CD4-positive, alpha-beta T cell (primary cell): Measurements from ENCODE around the gene FAM216B. TPM values are rescaled to one million over a fixed set of nuclear protein-coding genes. Genes with fewer than 3 reads are reported as not detected.

Source experiments
- ATAC-seq: fragments of 200-7000 bp; cut with Tn5 transposase; one replicate; pipeline ENCODE4 v1.10.0; 2022; ENCODE audit warnings: mild to moderate bottlenecking; ENCODE audit not compliant: poor library complexity
- CTCF ChIA-PET: fragments of 350-600 bp; sonication (Branson Sonifier 250); formaldehyde crosslinking; loops from one replicate; lab custom pipeline; 2021; ENCODE audit warnings: antibody characterized with exemption, inconsistent platforms; lab: Charles Lee
- POLR2A ChIA-PET: fragments of 350-600 bp; sonication (Branson Sonifier 250); formaldehyde crosslinking; loops from one replicate; lab custom pipeline; 2021; ENCODE audit warnings: antibody characterized with exemption, inconsistent platforms; lab: Charles Lee
- DNase-seq, 14 experiments: peaks; one replicate each; pipeline ENCODE4 v3.0.0-alpha.2; 2013 to 2020; ENCODE audit warnings: mixed read lengths in 2 of 14
- H3K27ac ChIP-seq, 2 donors: one replicate each; pipeline versions ENCODE4 v1.5.1 to v1.7.0; 2013; ENCODE audit warnings: low read length in 2 of 2, low read depth in 1 of 2, mild to moderate bottlenecking in 1 of 2
- H3K27me3 ChIP-seq, 2 experiments: 1 replicate in 1 of 2; 2 replicates in 1 of 2; pipeline versions ENCODE4 v1.6.1 to v1.7.0; 2013; ENCODE audit warnings: low read length in 2 of 2, control low read depth in 1 of 2, mild to moderate bottlenecking in 1 of 2, moderate library complexity in 1 of 2; ENCODE audit not compliant: insufficient read depth in 2 of 2, control insufficient read depth in 1 of 2
- H3K36me3 ChIP-seq: one replicate; pipeline ENCODE4 v1.6.1; 2013; ENCODE audit warnings: low read length, control low read depth; ENCODE audit not compliant: insufficient read depth
- H3K4me1 ChIP-seq: one replicate; pipeline ENCODE4 v1.6.1; 2013; ENCODE audit warnings: low read length, control low read depth; ENCODE audit not compliant: insufficient read depth
- H3K4me3 ChIP-seq: one replicate; pipeline ENCODE4 v1.5.1; 2013; ENCODE audit warnings: mild to moderate bottlenecking, low read length, moderate library complexity
- H3K9me3 ChIP-seq, 2 experiments: 1 replicate in 1 of 2; 2 replicates in 1 of 2; pipeline versions ENCODE4 v1.6.1 to v1.7.0; 2013; ENCODE audit warnings: low read length in 2 of 2, mild to moderate bottlenecking in 2 of 2, control low read depth in 1 of 2, moderate library complexity in 1 of 2; ENCODE audit not compliant: control insufficient read depth in 1 of 2, insufficient read depth in 1 of 2
- H3K27ac Mint-ChIP-seq: one replicate; pipeline ENCODE4 v1.8.0; 2020; ENCODE audit warnings: mixed read lengths
- H3K27me3 Mint-ChIP-seq: one replicate; pipeline ENCODE4 v1.8.0; 2021; ENCODE audit warnings: mixed read lengths
- H3K36me3 Mint-ChIP-seq: one replicate; pipeline ENCODE4 v1.8.0; 2021; ENCODE audit warnings: low read depth, mixed read lengths
- H3K4me1 Mint-ChIP-seq: one replicate; pipeline ENCODE4 v1.8.0; 2021; ENCODE audit warnings: low read depth, mixed read lengths
- H3K4me3 Mint-ChIP-seq: one replicate; pipeline ENCODE4 v1.8.0; 2020; ENCODE audit warnings: mild to moderate bottlenecking, mixed read lengths
- H3K9me3 Mint-ChIP-seq: one replicate; pipeline ENCODE4 v1.8.0; 2020; ENCODE audit warnings: mixed read lengths
- CTCF ChIP-seq: fragments of 200-600 bp; IDR thresholded peaks from one replicate; pipeline ENCODE4 v1.8.0; 2022; ENCODE audit warnings: antibody characterized with exemption, mild to moderate bottlenecking
- intact Hi-C, 2 experiments: fragments of 100-400 bp; cut with DNase I in 1 of 2; cut with micrococcal nuclease in 1 of 2; formaldehyde crosslinking; loops; one replicate each; pipeline versions ENCODE4 v1.15.1 to v1.9.0; 2023 to 2025; cut with DNase I, micrococcal nuclease
- total RNA-seq, 174 experiments: library from RNA in 2 of 174; stranded (reverse) in 2 of 174; gene quantifications; one replicate each; pipeline ENCODE4 v1.2.3 and lab custom pipeline; 2021 to 2026

The FAM216B gene
- total RNA-seq, 2 experiments from 2014 or later = not detected

- H3K36me3 Mint-ChIP-seq = no peaks in the 10 kb centered on the region
- CTCF ChIA-PET = no interaction called here
- Histone ChIP-seq H3K36me3 (no peaks in the 10 kb centered on the region), H3K4me1 (no peaks in the 10 kb centered on the region), H3K4me3 (no peak overlapping the region), H3K27ac (no peak overlapping the region), H3K9me3 (no peaks in the 10 kb centered on the region), H3K27me3 (no peaks in the 10 kb centered on the region)
- H3K27ac Mint-ChIP-seq = no peak overlapping the region
- POLR2A ChIA-PET = no interaction called here
- DNase-seq (no peak), ATAC-seq (no peak)
- intact Hi-C loops = no loop called here
- TF ChIP-seq CTCF = no peak
- H3K9me3 Mint-ChIP-seq = no peaks in the 10 kb centered on the region
- peaks cover 2% of the 10 kb centered on the region for H3K27me3 Mint-ChIP-seq
- no peaks in the 10 kb centered on the region for H3K4me1 Mint-ChIP-seq
- H3K4me3 Mint-ChIP-seq = no peak overlapping the region
Measured at GRCh38 chr13:42753697-42754096, 27.7 kb upstream of the FAM216B start.

- DNase-seq (no peak), ATAC-seq (no peak)
- Mint-ChIP-seq H3K36me3 (no peaks in the 10 kb centered on the region), H3K27ac (no peak overlapping the region), H3K27me3 (peaks cover 12% of the 10 kb centered on the region), H3K4me1 (no peaks in the 10 kb centered on the region), H3K9me3 (no peaks in the 10 kb centered on the region), H3K4me3 (no peak overlapping the region)
- H3K4me3 ChIP-seq = no peak overlapping the region
- H3K9me3 ChIP-seq = no peaks in the 10 kb centered on the region
- H3K27ac ChIP-seq = no peak overlapping the region
- H3K27me3 ChIP-seq = no peaks in the 10 kb centered on the region
- no peaks in the 10 kb centered on the region for H3K36me3 ChIP-seq
- CTCF ChIA-PET = no interaction called here
- TF ChIP-seq CTCF = no peak
- POLR2A ChIA-PET = no interaction called here
- no peaks in the 10 kb centered on the region for H3K4me1 ChIP-seq
- intact Hi-C loops = no loop called here
Measured at GRCh38 chr13:42754801-42755510, 26.4 kb upstream of the FAM216B start.

- DNase-seq (no peak), ATAC-seq (no peak)
- Mint-ChIP-seq H3K27ac (no peak overlapping the region), H3K9me3 (no peaks in the 10 kb centered on the region), H3K36me3 (no peaks in the 10 kb centered on the region), H3K4me1 (no peaks in the 10 kb centered on the region), H3K27me3 (peaks cover 13% of the 10 kb centered on the region), H3K4me3 (no peak overlapping the region)
- Histone ChIP-seq H3K9me3 (no peaks in the 10 kb centered on the region), H3K4me3 (no peak overlapping the region), H3K36me3 (no peaks in the 10 kb centered on the region), H3K27ac (no peak overlapping the region), H3K4me1 (no peaks in the 10 kb centered on the region), H3K27me3 (no peaks in the 10 kb centered on the region)
- intact Hi-C loops = no loop called here
- CTCF ChIA-PET = no interaction called here
- no peak for TF ChIP-seq CTCF
- POLR2A ChIA-PET = no interaction called here
Measured at GRCh38 chr13:42757678-42758420, 23.5 kb upstream of the FAM216B start.
